HFF-Myc (cell line): ENCODE data around the gene DGKA.
"Not testable (repeated sequence)": the region's sequence is repeated elsewhere in the genome, so short reads cannot be mapped to it uniquely, and the experiment has no call there.

Experiments used
- DNase-seq: peaks from one replicate; pipeline ENCODE4 v3.0.0-alpha.2; 2011; ENCODE audit warnings: low read depth; ENCODE audit errors: extremely low read depth
- H3K4me3 ChIP-seq: replicated peaks from 2 replicates; pipeline ENCODE4 v1.5.1; 2011; ENCODE audit warnings: low read depth, mild to moderate bottlenecking, control low read depth, low read length
- TF ChIP-seq, protein P1 (sequence below): IDR thresholded peaks from 2 replicates; pipeline ENCODE4 v1.5.1; 2012; ENCODE audit warnings: mild to moderate bottlenecking, low read depth, low read length, control low read depth; ENCODE audit errors: missing control alignments

Gene DGKA

GRCh38 chr12:55973599-55974307, 42.8 kb downstream of the DGKA start, which contains the start of gene RAB5B:
TSS of gene RAB5B (plus strand) at chr12:55974078. CDS start at chr12:55986961, 12,883 bp downstream.
- TF ChIP-seq, protein P1, sequence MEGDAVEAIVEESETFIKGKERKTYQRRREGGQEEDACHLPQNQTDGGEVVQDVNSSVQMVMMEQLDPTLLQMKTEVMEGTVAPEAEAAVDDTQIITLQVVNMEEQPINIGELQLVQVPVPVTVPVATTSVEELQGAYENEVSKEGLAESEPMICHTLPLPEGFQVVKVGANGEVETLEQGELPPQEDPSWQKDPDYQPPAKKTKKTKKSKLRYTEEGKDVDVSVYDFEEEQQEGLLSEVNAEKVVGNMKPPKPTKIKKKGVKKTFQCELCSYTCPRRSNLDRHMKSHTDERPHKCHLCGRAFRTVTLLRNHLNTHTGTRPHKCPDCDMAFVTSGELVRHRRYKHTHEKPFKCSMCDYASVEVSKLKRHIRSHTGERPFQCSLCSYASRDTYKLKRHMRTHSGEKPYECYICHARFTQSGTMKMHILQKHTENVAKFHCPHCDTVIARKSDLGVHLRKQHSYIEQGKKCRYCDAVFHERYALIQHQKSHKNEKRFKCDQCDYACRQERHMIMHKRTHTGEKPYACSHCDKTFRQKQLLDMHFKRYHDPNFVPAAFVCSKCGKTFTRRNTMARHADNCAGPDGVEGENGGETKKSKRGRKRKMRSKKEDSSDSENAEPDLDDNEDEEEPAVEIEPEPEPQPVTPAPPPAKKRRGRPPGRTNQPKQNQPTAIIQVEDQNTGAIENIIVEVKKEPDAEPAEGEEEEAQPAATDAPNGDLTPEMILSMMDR: no peak
- peak; percentile 100 for DNase-seq
- H3K4me3 ChIP-seq: peak within 1 kb of the TSS; percentile 81

GRCh38 chr12:55974308-55974730, 43.4 kb downstream of the DGKA start:
- TF ChIP-seq, protein P1: no peak
- no peak for DNase-seq
- peak overlapping the region; percentile 81 for H3K4me3 ChIP-seq

GRCh38 chr12:55978393-55978792, 47.4 kb downstream of the DGKA start:
- no peak overlapping the region for H3K4me3 ChIP-seq
- TF ChIP-seq, protein P1: no peak
- no peak for DNase-seq

DNA sequence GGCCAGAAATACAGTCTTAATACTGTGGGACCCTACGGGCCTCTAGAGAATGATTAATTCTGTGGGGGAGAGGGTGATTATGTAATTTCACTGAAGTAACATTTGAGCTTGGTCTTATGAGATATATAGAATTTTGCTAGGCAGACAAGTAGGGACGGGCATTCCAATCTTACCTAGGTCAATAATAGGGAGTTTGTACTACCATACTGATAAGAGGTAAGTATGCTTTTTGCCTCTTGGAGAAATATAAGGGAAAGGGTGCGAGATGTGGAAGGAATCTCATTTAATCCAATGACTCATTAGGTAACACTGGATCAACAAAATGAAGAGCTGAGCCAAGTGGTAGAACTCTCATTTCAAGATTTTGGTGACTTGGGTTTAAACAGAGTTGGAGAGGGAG, 48.1 kb downstream of the DGKA start:
- TF ChIP-seq, protein P1: no peak
- H3K4me3 ChIP-seq: no peak overlapping the region
- DNase-seq: no peak

DNA sequence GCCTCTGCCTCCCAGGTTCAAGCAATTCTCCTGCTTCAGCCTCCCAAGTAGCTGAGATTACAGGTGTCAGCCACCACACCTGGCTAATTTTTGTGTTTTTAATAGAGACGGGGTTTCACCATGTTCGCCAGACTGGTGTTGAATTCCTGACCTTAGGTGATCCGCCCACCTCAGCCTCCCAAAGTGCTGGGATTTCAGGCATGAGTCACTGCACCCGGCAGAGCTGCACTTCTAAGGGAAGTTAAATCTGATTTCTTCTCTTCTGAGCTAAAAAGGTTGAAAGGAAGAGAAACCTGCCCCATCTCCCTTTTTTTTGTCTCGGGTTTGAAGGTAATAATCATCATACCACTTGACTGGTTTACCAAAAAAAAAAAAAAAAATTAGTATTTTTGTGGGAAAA, 50.9 kb downstream of the DGKA start:
- DNase-seq, H3K4me3 ChIP-seq: not testable (repeated sequence)

DNA sequence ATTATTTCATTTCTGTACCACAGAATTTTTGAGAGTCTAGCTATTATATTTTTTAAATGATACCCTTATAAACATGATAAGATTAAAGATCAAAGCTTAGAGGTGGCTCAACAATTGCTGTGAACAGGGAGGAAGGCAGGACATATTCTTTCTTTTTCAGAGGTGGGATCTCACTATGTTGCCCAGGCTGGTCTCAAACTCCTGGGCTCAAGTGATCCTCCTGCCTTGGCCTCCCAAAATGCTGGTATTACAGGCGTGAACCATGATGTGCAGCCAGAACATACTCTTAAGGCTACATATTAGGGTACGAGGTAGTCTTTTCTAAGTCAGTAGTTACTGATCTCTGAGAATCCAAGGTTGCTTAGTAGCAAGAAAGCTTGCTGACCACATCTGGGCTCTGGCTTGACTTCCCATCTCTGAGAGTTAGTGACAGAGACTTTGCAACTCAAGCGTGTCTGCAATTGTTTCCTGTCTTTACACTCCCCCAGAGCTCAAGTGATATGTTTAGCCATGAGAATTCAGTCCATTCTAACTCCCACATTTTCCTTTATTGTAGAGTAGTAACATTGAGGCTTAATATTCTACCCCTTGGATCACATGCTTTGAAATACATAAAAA, 51.5 kb downstream of the DGKA start:
- no peak for DNase-seq
- H3K4me3 ChIP-seq: no peak overlapping the region
- TF ChIP-seq, protein P1: no peak

- no peak overlapping the region for H3K4me3 ChIP-seq
- TF ChIP-seq, protein P1: no peak
- no peak for DNase-seq
Observed at GRCh38 chr12:55983232-55983842, 52.4 kb downstream of the DGKA start.
